Stimulated activated CD8-positive, alpha-beta memory T cell treated with anti-CD3 and anti-CD28 coated beads, Interleukin-7, amount 100 ng/mL, for 1 hour (primary cell): ENCODE measurements around the gene PPARG.
"Not testable (repeated sequence)": the region's sequence is repeated elsewhere in the genome, so short reads cannot be mapped to it uniquely, and the experiment has no call there.

Experiments used
- DNase-seq, 2 donors: peaks; one replicate each; pipeline ENCODE4 v3.0.0-alpha.2; 2020; ENCODE audit warnings: low read depth in 2 of 2

Gene PPARG

DNA sequence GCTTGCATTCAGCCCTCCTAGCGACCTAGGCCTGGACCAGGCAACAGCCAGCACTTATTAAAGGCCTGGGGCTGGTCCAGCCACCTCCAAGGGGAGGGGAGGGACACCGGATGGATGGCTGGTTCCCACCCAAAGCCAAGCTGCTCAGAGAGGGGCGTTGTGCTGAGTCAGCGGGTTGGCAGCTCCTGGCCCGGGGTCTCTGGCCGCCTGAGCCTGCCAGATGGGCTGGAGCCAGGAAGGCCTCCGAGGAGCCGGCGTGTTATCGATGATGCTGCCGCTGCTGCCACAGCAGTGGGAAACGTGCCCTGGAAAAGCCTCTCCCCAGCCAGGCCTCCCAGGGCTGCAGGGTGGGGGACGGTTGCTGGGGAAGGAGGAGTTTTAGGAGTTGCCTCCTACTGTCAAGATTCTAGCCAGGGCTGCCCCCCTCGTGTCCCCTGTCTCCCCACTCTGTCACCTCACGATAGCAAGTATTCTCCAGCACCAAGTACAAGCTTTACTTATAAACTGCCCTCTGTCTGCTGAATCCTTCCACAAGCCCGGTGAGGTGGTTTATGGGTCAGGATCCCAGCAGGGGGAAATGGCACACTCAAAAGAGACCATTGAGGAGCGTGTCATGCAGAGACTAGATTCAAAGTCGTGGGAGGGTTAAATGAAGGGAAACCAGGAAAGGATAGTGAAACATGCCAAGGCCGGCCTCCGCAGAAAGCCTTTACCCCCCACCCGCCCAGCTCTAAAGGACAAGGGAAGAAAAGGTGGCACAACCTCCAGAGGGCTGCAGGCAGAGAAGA, 152.3 kb downstream of the PPARG start:
- no peak for DNase-seq

DNA sequence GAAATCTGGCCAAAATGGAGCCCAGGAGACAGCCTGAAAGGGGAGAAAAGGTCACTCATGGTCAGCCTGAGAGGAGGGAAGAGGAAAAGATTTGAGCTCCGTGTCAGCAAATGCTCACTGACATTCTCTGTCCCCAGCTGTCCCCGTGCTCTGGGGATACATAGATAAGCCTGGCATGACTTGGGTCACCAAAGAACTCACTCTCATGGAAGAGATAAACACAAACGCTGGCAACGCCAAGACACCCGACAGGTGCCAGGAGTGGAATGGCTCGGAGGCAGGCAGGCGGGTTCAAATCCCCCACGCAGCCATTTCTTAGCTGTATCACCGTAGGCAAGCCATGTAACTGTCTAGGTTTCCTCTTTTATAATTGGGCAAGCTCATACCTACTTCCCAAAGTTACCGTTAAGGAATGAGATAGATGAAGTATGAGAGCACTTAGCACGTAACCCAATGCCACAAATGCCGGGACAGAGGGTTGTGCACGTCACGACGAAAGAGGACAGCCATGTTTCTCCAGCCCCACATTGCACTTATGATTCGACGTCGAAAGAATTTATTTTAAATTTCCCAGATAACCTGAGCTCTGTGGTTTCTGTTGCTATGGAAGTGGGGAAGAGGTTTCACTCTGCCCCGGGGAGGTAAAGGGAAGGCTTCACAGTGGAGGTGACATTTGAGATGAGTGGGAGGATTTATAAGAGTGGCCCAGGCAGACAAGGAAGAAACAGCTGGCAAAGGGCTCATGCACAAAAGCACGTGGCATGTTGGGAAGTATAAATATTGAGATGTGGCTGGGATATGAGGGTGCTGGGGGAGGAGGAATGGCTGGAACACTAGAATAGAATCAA, 154.0 kb downstream of the PPARG start:
- no peak for DNase-seq

DNA sequence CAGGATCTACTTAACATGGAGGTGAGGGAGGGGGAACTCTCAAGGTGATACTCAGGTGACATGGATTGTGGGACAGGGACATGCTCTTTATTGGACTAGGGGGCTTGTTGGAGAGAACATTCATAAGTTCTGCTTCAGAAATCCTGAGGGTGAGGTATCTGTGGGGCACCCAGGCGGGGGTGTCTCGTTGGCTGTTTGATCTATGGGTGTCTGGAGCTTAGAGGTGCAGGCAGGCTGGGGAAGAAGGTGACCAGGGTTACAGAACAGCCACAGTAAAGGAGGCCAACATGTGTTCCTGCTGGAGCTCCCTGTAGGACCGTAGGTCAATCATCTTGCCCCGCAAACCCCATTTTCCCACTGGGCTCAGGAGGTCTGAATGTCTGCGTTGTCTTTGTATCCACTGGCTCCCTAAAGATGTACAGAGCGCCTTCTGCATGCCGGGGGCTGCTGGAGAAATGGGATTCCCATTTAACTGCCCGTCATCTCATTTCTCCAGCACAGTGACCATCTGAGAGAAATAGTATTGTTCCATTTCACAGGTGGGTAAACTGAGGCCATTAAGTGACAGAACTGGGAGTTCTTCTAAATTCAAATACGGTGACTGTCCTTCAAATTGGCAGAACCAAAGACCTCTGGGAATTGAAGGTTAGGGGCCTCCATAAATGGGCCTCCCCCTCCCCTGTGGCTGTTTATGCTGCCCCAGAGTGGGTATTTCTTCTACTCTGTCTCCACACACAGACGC, 155.1 kb downstream of the PPARG start:
- no peak for DNase-seq

DNA sequence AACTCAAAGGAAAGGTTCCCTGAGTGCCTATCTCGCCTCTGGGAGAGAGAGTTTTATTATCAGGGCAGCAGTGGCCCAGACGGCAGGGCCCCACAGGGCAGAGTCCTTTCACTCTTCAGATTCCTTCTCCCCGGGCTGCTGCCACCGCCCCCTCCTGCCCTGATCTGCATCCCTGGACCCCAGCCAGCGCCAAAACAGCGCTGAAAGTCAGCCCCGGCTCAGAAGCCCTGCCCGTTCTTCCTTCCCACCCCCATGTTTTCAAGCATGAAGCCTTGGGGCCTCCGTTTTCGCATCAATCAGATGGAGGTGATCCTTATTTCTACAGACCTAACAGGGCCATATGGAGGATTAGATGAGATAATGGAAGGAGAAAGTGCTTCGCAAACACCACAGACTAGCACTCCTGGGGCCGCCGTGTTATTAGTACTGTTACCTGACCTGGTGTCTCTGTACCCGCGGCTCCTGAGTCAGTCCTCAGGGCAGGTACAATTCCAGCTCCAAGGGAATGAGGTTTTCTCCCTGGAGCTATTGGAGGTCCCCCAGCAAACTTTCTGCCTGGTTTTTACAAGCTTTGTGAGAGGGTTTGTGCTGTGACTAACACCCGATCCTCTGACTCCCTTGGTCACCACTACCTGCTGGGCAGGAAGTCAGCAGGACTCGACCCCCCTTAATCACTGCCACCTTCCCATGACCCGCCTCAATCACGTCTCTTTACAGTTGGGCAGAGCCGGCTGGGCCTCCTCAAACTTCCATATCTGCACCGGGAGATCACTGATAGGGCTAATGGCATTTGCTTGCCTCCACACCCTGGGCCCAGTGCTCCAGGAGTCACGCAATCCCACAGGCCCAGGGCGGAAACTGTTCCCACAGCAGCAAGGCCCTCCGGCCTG, 156.0 kb downstream of the PPARG start:
- DNase-seq, result no peak

DNA sequence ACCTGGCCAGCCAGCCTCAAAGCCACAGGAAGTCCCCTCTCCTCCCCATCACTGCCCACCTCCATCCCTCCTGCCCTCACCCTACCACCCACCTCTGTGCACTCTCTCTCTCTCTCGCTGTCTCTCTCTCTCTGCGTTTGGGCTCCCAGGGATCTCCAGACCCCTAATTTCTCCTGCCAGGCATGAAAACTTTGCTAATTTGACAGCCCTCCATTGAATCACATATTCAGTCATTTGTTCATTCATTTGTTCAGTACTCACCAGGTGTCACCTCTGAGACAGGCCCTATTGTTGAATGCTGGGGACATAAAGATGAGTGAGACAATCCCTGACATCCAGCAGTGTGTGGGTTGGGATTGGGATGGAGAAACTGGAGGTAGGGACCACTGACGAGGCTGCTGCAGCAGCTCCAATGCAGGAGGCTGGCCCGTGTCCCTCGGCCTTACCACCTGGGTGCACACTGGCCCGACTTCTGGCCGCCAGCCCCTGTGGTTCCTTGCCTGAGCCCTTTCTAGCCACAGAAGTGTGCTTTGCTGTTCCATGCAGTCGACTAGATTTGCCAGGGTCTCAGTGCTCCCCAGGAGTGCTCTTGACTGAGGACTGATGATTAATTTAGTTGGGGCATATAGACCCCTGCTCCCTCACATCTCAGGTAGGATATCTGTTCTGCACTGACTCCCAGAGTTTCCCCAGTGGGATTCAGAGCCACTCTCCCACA, 156.8 kb downstream of the PPARG start:
- no peak for DNase-seq

DNA sequence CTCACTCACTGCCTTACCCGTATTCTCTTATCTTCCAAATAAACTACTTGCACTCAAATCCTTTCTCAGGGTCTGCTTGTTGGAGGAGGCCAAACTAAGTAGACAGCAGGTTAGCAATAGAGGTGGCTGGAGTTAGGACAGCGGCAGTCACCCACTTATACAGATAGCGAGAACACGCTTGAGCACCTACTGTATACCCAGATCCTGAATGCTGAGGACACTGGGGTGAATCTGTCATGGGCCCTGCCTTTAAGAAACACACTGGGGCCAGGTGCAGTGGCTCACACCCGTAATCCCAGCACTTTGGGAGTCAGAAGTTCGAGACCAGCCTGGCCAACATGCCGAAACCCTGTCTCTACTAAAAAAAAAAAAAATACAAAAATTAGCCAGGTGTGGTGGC, 157.4 kb downstream of the PPARG start:
- no peak for DNase-seq

DNA sequence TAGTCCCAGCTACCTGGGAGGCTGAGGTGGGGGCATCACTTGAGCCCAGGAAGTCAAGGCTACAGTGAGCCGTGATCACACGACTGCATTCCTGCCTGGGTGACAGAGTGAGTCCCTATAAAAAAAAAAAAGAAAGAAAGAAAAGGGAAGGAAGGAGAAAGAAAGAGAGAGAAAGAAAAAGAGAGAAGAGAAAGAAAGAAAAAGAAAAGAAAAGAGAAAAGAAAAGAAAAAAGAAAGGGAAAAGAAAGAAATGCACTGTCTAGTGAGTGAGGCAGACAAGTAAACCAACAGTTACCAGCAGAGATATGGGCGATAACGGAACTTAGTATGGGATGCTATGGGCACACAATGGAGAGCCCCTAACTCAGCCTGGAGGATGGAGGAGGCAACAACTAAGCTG, 158.2 kb downstream of the PPARG start:
- no peak for DNase-seq

DNA sequence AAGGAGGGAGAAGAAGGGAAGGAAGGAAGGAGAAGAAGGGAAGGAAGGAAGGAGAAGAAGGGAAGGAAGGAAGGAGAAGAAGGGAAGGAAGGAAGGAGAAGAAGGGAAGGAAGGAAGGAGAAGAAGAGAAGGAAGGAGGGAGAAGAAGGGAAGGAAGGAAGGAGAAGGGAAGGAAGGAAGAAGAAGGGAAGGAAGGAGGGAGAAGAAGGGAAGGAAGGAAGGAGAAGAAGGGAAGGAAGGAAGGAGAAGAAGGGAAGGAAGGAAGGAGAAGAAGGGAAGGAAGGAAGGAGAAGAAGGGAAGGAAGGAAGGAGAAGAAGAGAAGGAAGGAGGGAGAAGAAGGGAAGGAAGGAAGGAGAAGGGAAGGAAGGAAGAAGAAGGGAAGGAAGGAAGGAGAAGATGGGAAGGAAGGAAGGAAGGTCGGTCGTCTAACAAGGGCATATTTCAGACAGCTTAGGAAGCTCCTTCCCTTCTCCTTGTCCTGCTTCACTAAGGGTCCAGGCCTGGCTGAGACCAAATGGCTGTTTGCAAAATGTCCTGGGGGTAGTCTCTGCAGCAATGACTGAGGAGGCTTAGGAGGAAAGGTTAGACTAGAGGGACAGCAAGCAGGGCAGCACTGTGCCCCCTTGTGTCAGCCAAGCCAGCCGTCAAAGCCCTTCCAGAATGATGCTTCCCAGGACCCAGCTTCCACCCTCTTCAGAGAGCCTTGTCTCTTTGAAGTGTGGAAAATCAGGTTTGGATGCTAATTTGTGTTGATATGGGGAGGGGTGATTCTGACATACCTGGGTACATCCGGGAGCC, 159.7 kb downstream of the PPARG start:
- DNase-seq, result not testable (repeated sequence)

DNA sequence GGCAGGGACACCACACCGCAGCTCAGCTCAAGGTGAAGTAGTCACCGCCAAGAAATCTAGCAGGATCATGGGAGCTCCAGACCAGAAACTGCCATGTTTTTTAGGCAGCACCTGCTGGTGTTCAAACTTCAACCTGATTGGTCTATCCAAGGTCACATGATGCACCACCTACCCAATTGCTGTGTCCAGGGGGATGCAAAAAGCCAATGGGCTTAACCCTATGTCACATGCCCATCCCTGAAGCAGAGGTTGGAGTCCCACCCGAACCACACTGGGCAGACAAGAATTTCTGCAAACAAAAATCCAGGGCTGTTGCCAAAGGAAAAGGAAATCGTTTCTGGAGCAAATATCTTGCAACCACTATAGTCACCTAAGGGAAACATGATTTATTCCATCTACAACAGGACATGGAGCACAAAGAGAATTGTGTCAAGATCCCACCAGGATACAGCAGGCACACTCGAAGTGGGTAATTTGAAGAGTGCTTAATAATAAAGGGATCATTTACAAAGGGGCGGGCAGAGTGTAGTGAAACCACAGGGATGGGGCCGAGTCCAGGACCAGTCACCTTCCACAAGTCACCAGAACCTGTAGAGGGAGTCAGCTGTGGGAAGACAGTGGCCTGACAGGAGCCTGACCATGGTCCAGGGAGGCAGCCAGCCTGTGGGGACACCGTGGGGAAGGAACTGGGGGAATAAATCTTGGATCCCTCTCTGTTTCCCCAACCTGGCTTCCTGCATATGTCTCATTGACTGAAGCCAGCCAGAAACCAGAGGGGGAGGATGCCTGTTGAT, 161.2 kb downstream of the PPARG start:
- DNase-seq, result no peak

DNA sequence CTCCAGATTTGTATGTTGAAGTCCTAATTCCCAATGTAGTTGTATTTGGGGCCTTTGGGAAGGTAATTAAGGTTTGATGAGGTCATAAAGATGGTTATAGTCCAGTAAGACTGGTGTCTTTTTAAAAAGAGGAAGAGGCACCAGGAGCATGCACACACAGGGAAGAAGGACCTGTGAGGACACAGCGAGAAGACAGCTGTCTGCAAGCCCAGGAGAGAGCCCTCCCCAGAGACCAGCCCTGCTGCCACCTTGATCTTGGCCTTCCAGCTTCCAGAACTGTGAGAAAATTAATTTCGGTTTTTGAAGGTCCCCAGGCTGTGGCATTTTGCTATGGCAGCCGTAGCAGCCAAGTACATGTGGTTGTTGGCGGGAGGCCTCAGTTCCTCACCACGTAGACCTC, 162.6 kb downstream of the PPARG start:
- DNase-seq, result no peak

DNA sequence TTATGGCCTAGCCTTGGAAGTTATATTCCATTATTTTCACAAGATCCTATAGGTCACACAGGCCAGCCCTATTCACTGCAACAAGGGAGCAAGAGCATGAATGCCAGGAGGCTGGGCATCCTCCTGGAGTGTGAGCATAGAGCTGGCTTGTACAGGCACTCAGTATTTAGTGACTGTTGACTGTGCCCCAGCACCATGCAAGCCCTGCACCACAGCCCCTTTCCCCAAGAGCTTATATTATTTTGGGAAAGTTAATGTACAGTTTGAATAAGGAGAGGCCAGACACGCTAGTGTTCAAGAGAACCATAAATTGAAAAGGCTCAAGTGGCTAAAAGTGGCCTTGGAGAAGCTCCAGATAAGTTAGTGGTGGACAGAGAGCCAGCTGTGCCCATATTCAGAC, 163.1 kb downstream of the PPARG start:
- no peak for DNase-seq

DNA sequence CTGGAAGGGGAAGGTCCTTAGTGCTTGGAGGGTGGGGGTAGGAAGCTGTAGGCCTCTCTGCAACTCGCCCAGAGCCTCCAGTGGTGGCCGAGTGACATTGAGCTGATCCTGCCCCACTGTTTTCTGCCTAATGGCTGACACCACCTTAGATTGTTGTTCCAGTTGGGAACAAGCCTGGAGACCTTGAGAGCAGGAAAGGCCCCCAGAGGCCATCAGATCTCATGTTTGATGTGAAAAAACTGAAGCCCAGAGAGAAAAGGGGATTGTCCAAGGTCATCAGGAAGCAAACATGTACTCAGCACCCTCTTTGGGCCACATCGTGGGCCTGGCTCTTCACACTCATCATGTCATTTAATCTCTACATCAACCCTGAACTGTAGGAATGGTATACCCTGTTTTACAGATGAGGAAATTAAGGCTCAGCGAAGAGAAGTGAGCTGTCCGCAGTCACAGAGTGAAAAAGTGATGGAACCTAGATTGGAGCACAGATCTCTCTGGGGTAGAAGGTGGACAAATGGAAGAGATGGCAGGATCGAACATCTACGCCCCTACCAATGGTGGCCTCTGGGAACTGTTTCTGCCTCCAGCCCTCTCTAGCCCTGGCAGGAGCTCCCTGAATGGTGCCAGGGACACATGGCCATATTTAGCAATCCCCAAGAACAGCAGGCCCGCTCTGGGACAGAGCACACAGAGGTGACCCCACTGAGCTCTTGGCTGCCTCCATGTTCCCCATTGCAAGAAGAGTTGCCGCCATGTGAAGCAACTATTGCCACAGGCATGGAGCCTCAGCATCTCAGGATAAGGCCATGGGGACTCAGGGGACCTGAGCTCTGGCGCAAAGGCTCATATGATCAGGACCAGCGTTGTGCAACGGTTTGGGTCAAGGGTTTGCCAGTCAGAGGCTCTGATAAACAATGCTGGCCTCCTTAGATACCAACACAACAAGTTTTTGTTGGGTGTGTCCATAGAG, 163.8 kb downstream of the PPARG start:
- no peak for DNase-seq

DNA sequence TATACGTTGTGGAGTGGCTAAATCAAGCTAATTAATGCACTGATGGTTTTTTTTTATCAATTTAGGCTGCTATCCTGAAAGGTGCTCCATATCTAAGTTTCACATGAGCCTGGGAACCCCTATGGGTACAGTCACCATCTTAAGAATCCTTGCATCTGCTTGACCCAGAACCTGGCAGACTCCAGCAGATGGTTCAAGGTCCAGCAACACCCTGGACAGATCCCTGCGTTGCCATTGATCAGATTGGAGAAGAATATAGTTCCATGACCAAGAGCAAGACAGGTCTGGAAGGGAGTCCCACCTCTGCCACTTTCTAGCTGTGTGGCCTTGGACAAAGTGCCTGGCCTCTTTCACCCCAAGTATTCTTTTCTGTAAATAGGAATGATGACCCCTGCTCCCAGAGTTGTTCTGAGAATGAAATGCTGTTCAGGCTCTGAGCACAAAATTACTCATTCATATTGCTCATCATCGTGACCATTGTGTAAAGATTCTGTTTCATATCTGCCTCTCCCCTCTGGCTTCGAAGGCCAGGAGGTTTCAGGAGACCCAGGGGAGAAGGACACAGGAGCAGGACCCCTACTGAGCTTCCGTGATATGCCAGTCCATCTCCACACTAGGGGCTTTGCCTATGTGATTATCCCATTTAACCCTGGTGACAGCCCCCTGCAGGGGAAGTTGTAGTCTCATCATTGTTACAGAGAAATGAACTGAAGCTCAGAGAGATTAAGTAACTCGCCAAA, 165.4 kb downstream of the PPARG start:
- no peak for DNase-seq

DNA sequence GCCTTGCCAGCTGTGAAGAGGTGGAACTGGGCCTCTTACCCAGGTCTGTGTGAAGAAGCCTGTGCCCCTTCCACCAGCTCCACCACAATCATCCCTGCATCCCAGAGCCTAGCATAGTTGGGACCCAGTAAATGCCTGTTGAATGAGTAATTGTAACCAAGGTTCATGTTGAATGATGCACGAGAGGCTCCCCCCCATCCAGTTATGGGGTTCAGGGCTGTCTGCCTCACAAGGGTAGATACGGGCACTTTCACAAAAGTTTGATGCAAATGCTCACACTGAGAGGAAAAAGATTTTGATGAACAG, 165.9 kb downstream of the PPARG start:
- DNase-seq, result no peak

DNA sequence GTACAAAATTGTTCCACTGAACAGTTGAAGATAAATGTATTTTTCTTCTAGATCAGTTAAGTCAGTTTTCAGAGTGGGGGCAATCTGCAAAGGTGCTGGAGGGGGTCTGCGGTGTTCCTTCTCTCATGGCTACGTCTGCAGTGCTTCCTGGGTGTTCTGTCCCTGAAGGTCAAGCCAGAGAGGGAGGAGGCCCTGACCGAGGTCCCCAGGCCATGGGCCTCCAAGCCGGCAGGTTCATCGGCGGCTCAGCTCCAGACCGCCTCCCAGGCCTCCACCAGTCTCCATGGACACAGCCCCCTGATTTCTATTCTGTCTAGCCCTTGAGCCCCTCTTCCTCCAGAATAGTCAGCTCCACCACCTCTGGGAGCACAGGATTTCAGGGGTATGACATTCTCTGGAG, 166.9 kb downstream of the PPARG start:
- DNase-seq, result no peak

DNA sequence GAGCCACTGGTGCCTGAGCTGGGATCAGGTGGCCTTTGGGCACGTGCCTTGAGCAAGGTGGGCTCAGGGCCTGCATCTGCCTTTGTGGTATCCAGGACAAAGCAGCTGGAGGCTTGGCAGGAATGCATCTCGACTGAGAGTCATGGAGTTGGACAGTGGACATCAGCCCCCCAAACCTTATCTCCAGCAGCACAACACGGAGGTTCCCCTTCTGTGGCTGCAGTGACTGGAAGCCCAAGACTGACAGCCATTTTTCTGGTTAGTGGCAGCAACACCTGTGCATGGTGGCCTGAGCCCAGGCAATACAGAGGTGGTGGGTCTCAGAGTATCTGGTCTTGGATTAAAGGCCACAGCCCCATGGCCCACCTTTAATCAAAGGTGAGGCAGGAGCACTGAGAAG, 167.6 kb downstream of the PPARG start:
- no peak for DNase-seq

DNA sequence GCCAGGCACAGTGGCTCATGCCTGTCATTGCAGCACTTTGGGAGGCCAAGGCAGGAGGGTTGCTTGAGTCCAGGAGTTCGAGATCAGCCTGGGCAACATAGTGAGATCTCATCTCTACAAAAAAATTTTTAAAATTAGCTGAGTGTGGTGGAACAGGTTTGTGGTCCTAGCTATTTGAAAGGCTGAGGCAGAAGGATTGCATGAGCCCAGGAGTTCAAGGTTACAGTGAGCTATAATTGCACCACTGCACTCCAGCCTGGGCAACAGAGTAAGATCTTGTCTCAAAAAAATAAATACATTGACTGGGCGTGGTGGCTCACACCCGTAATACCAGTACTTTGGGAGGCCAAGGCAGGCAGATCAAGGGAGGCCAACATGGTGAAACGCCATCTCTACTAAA, 168.5 kb downstream of the PPARG start:
- not testable (repeated sequence) for DNase-seq
